ENCODE results near the gene LTA4H.

Gene LTA4H

GRCh38 chr12:96014943-96015599, 20.3 kb downstream of the LTA4H start:
- H3K4me1 ChIP-seq, result peaks cover 2 to 27% (median 10%) of the 10 kb centered on the region in 10 experiments; a peak in 19 of 20 replicates
- H3K9me3 ChIP-seq (replicated peaks in 1 of 11), result no peaks in the 10 kb centered on the region
- no peak overlapping the region for H3K27ac ChIP-seq
- H3K9ac ChIP-seq, result no peak overlapping the region
- H4K20me1 ChIP-seq, result no peaks in the 10 kb centered on the region
- peaks cover 68 to 100% (median 91%) of the 10 kb centered on the region in 11 experiments for H3K36me3 ChIP-seq
- no peak overlapping the region; a peak in 2 of 22 replicates for H3K4me2 ChIP-seq
- no peak overlapping the region for H3K4me3 ChIP-seq
- TF ChIP-seq Cebpa-rat (IDR thresholded peaks at IDR 0.05), result no peak
- no peaks in the 10 kb centered on the region for H3K27me3 ChIP-seq

GRCh38 chr12:96007729-96008128, 27.7 kb downstream of the LTA4H start:
- Histone ChIP-seq H3K27ac (no peak overlapping the region), H3K9me3 (replicated peaks in 1 of 11) (no peaks in the 10 kb centered on the region), H3K4me1 (no peaks in the 10 kb centered on the region), H3K36me3 (peaks cover 87 to 100% (median 97%) of the 10 kb centered on the region in 11 experiments), H3K27me3 (no peaks in the 10 kb centered on the region), H4K20me1 (no peaks in the 10 kb centered on the region), H3K9ac (no peak overlapping the region), H3K4me2 (no peak overlapping the region), H3K4me3 (no peak overlapping the region)
- TF ChIP-seq Cebpa-rat (IDR thresholded peaks at IDR 0.05), result no peak

GRCh38 chr12:96006727-96007126, 28.7 kb downstream of the LTA4H start:
- H3K36me3 ChIP-seq, result peaks cover 78 to 100% (median 97%) of the 10 kb centered on the region in 11 experiments

GRCh38 chr12:96000858-96001257, 34.5 kb downstream of the LTA4H start:
- TF ChIP-seq Cebpa-rat (IDR thresholded peaks at IDR 0.05), result no peak
- H3K9ac ChIP-seq, result no peak overlapping the region

More at GRCh38 chr12:96006727-96007126, 28.7 kb downstream of the LTA4H start:
- Histone ChIP-seq H3K4me3 (no peak overlapping the region), H4K20me1 (no peaks in the 10 kb centered on the region), H3K9ac (no peak overlapping the region), H3K9me3 (replicated peaks in 1 of 11) (no peaks in the 10 kb centered on the region), H3K4me2 (no peak overlapping the region), H3K4me1 (no peaks in the 10 kb centered on the region), H3K27ac (no peak overlapping the region), H3K27me3 (no peaks in the 10 kb centered on the region)
- no peak for TF ChIP-seq Cebpa-rat (IDR thresholded peaks at IDR 0.05)

GRCh38 chr12:95999484-95999883, 35.9 kb downstream of the LTA4H start:
- H3K4me3 ChIP-seq, result no peak overlapping the region
- H4K20me1 ChIP-seq, result no peaks in the 10 kb centered on the region
- H3K27me3 ChIP-seq, result no peaks in the 10 kb centered on the region
- peak overlapping the region in 2 of 11 experiments; percentile 15 to 91; a peak in 1 of 22 replicates for H3K27ac ChIP-seq
- no peak overlapping the region for H3K9ac ChIP-seq
- peaks cover 30 to 60% (median 49%) of the 10 kb centered on the region in 11 experiments for H3K36me3 ChIP-seq
- peaks cover 7 to 54% (median 40%) of the 10 kb centered on the region in 10 experiments for H3K4me1 ChIP-seq
- H3K4me2 ChIP-seq, result peak overlapping the region in 2 of 11 experiments; percentile 5 to 10; a peak in 1 of 22 replicates
- TF ChIP-seq Cebpa-rat (IDR thresholded peaks at IDR 0.05), result no peak
- H3K9me3 ChIP-seq (replicated peaks in 1 of 11), result 0 out of 22 replicates have a peak, but pooled peaks cover 0 to 6% (median 0%) of the 10 kb centered on the region in 11 experiments

More at GRCh38 chr12:96000858-96001257, 34.5 kb downstream of the LTA4H start:
- peaks cover 7 to 41% (median 27%) of the 10 kb centered on the region in 10 experiments for H3K4me1 ChIP-seq
- no peaks in the 10 kb centered on the region for H4K20me1 ChIP-seq
- H3K4me3 ChIP-seq, result no peak overlapping the region
- no peak overlapping the region for H3K27ac ChIP-seq
- H3K36me3 ChIP-seq, result peaks cover 44 to 70% (median 63%) of the 10 kb centered on the region in 11 experiments
- no peak overlapping the region for H3K4me2 ChIP-seq
- H3K27me3 ChIP-seq, result no peaks in the 10 kb centered on the region
- no peaks in the 10 kb centered on the region for H3K9me3 ChIP-seq (replicated peaks in 1 of 11)

GRCh38 chr12:95998611-95999286, 36.6 kb downstream of the LTA4H start:
- no peak; a peak in 1 of 22 replicates for TF ChIP-seq Cebpa-rat (IDR thresholded peaks at IDR 0.05)
- peak overlapping the region in 5 of 11 experiments; percentile 86 to 97 (median 93); a peak in 10 of 22 replicates for H3K4me2 ChIP-seq
- H3K4me3 ChIP-seq, result no peak overlapping the region
- H3K9ac ChIP-seq, result peak overlapping the region in 2 of 11 experiments; percentile 4 to 34; a peak in 1 of 22 replicates
- H3K4me1 ChIP-seq, result peaks cover 7 to 61% (median 43%) of the 10 kb centered on the region in 10 experiments
- no peaks in the 10 kb centered on the region for H3K27me3 ChIP-seq
- H3K9me3 ChIP-seq (replicated peaks in 1 of 11), result 0 out of 22 replicates have a peak, but pooled peaks cover 0 to 6% (median 0%) of the 10 kb centered on the region in 11 experiments
- peak overlapping the region in 7 of 11 experiments; percentile 9 to 91 (median 77); a peak in 8 of 22 replicates for H3K27ac ChIP-seq
- no peaks in the 10 kb centered on the region for H4K20me1 ChIP-seq
- H3K36me3 ChIP-seq, result peaks cover 23 to 56% (median 42%) of the 10 kb centered on the region in 11 experiments

GRCh38 chr12:95997911-95998510, 37.4 kb downstream of the LTA4H start:
- H3K9ac ChIP-seq, result peak overlapping the region in 4 of 11 experiments; percentile 4 to 62 (median 26); a peak in 3 of 22 replicates
- 0 out of 22 replicates have a peak, but pooled peaks cover 0 to 6% (median 0%) of the 10 kb centered on the region in 11 experiments for H3K9me3 ChIP-seq (replicated peaks in 1 of 11)
- no peaks in the 10 kb centered on the region for H4K20me1 ChIP-seq
- H3K4me1 ChIP-seq, result peaks cover 7 to 61% (median 43%) of the 10 kb centered on the region in 10 experiments
- H3K4me3 ChIP-seq, result no peak overlapping the region
- H3K27ac ChIP-seq, result peak overlapping the region in 8 of 11 experiments; percentile 73 to 91 (median 81); a peak in 15 of 22 replicates
- peaks cover 16 to 54% (median 35%) of the 10 kb centered on the region in 11 experiments for H3K36me3 ChIP-seq
- no peak for TF ChIP-seq Cebpa-rat (IDR thresholded peaks at IDR 0.05)
- H3K27me3 ChIP-seq, result no peaks in the 10 kb centered on the region
- H3K4me2 ChIP-seq, result peak overlapping the region in 7 of 11 experiments; percentile 67 to 97 (median 88); a peak in 15 of 22 replicates

- Histone ChIP-seq H3K27ac (peak overlapping the region in 9 of 11 experiments; percentile 73 to 91 (median 81); a peak in 16 of 22 replicates), H3K9me3 (replicated peaks in 1 of 11) (0 out of 22 replicates have a peak, but pooled peaks cover 0 to 6% (median 0%) of the 10 kb centered on the region in 11 experiments), H4K20me1 (no peaks in the 10 kb centered on the region)
These were observed 38.1 kb downstream of the LTA4H start for GRCh38 chr12:95997276-95997675.

More at GRCh38 chr12:95997276-95997675, 38.1 kb downstream of the LTA4H start:
- no peaks in the 10 kb centered on the region for H3K27me3 ChIP-seq
- no peak overlapping the region for H3K4me3 ChIP-seq
- H3K9ac ChIP-seq, result peak overlapping the region in 4 of 11 experiments; percentile 8 to 76 (median 40); a peak in 6 of 22 replicates
- peak overlapping the region in 8 of 11 experiments; percentile 67 to 97 (median 87); a peak in 14 of 22 replicates for H3K4me2 ChIP-seq
- TF ChIP-seq Cebpa-rat (IDR thresholded peaks at IDR 0.05), result no peak
- peaks cover 7 to 61% (median 43%) of the 10 kb centered on the region in 10 experiments for H3K4me1 ChIP-seq
- H3K36me3 ChIP-seq, result peaks cover 12 to 54% (median 31%) of the 10 kb centered on the region in 11 experiments
